BLaER1 treated with 17β-estradiol and CSF1 and Interleukin-3, amounts not matched to agents 10 nM and 100 nM (cell line): Measurements from ENCODE around the gene SUSD6.

ENCODE experiments used
- H3K27ac ChIP-seq, 11 experiments: shearing (Covaris generic); formaldehyde crosslinking; 2 replicates each; pipeline ENCODE4 v1.8.1; 2022
- H3K27me3 ChIP-seq, 11 experiments: shearing (Covaris generic); formaldehyde crosslinking; 2 replicates each; pipeline ENCODE4 v1.8.1; 2022
- H3K36me3 ChIP-seq, 11 experiments: shearing (Covaris generic); formaldehyde crosslinking; 2 replicates each; pipeline ENCODE4 v1.8.1; 2022
- H3K4me1 ChIP-seq, 10 experiments: shearing (Covaris generic); formaldehyde crosslinking; 2 replicates each; pipeline ENCODE4 v1.8.1; 2022
- H3K4me2 ChIP-seq, 11 experiments: shearing (Covaris generic); formaldehyde crosslinking; 2 replicates each; pipeline ENCODE4 v1.8.1; 2022
- H3K4me3 ChIP-seq, 10 experiments: shearing (Covaris generic); formaldehyde crosslinking; 2 replicates each; pipeline ENCODE4 v1.8.1; 2022
- H3K9ac ChIP-seq, 11 experiments: shearing (Covaris generic); formaldehyde crosslinking; 2 replicates each; pipeline ENCODE4 v1.8.1; 2022
- H3K9me3 ChIP-seq, 11 experiments: shearing (Covaris generic); formaldehyde crosslinking; replicated peaks in 1 of 11; 2 replicates each; pipeline ENCODE4 v1.8.1; 2022
- H4K20me1 ChIP-seq, 11 experiments: shearing (Covaris generic); formaldehyde crosslinking; 2 replicates each; pipeline ENCODE4 v1.8.1; 2022
- Cebpa-rat ChIP-seq, 11 experiments: shearing (Covaris generic); IDR thresholded peaks; 2 replicates each; pipeline ENCODE4 v1.8.1; 2022

SUSD6 gene

GRCh38 chr14:69741055-69741454 is 129.7 kb downstream of the SUSD6 start:
- Histone ChIP-seq H3K4me2 (no peak overlapping the region), H3K4me3 (no peak overlapping the region), H3K27ac (no peak overlapping the region), H3K9ac (no peak overlapping the region), H3K9me3 (peaks cover 28 to 39% (median 33%) of the 10 kb centered on the region in 11 experiments), H3K27me3 (no peaks in the 10 kb centered on the region), H3K4me1 (peaks cover 0 to 1% (median 0%) of the 10 kb centered on the region in 10 experiments; a peak in 4 of 20 replicates), H4K20me1 (no peaks in the 10 kb centered on the region), H3K36me3 (no peaks in the 10 kb centered on the region)
- TF ChIP-seq Cebpa-rat (IDR thresholded peaks at IDR 0.05): no peak

- Histone ChIP-seq H3K4me3 (no peak overlapping the region), H3K9me3 (peaks cover under 1 to 20% (median 2%) of the 10 kb centered on the region in 11 experiments; a peak in 14 of 22 replicates), H3K36me3 (no peaks in the 10 kb centered on the region), H4K20me1 (no peaks in the 10 kb centered on the region), H3K27ac (no peak overlapping the region), H3K4me1 (peaks cover 6 to 29% (median 18%) of the 10 kb centered on the region in 10 experiments; a peak in 19 of 20 replicates), H3K27me3 (no peaks in the 10 kb centered on the region), H3K4me2 (no peak overlapping the region), H3K9ac (no peak overlapping the region)
- TF ChIP-seq Cebpa-rat (IDR thresholded peaks at IDR 0.05): no peak
Measured at GRCh38 chr14:69749956-69750355, 138.6 kb downstream of the SUSD6 start.

GRCh38 chr14:69750495-69750894 is 139.1 kb downstream of the SUSD6 start:
- Histone ChIP-seq H3K4me1 (peaks cover 6 to 34% (median 19%) of the 10 kb centered on the region in 10 experiments; a peak in 19 of 20 replicates), H3K9me3 (peaks cover 0 to 18% (median 0%) of the 10 kb centered on the region in 11 experiments; a peak in 3 of 22 replicates), H3K36me3 (no peaks in the 10 kb centered on the region), H3K4me3 (no peak overlapping the region), H3K4me2 (no peak overlapping the region), H4K20me1 (no peaks in the 10 kb centered on the region), H3K27me3 (no peaks in the 10 kb centered on the region), H3K27ac (no peak overlapping the region), H3K9ac (no peak overlapping the region)
- no peak for TF ChIP-seq Cebpa-rat (IDR thresholded peaks at IDR 0.05)

- no peak overlapping the region for H3K9ac ChIP-seq
- H3K9me3 ChIP-seq: peaks cover 0 to 18% (median 0%) of the 10 kb centered on the region in 11 experiments; a peak in 3 of 22 replicates
- H3K4me3 ChIP-seq: no peak overlapping the region
- H3K36me3 ChIP-seq: no peaks in the 10 kb centered on the region
- TF ChIP-seq Cebpa-rat (IDR thresholded peaks at IDR 0.05): no peak
- H3K4me1 ChIP-seq: peaks cover 0 to 35% (median 13%) of the 10 kb centered on the region in 10 experiments; a peak in 18 of 20 replicates
- peak overlapping the region in 1 of 11 experiments; percentile 56; a peak in 2 of 22 replicates for H3K4me2 ChIP-seq
- no peaks in the 10 kb centered on the region for H4K20me1 ChIP-seq
- 0 out of 22 replicates have a peak overlapping the region, but pooled peaks of 1 of the 11 experiments have one; percentile 49 for H3K27ac ChIP-seq
- no peaks in the 10 kb centered on the region for H3K27me3 ChIP-seq
Measured at GRCh38 chr14:69752773-69753172, 141.4 kb downstream of the SUSD6 start.

GRCh38 chr14:69753860-69754259 is 142.5 kb downstream of the SUSD6 start:
- H4K20me1 ChIP-seq: no peaks in the 10 kb centered on the region
- H3K27ac ChIP-seq: peak overlapping the region in 2 of 11 experiments; percentile 34 to 49; a peak in 3 of 22 replicates
- peak overlapping the region in 9 of 11 experiments; percentile 1 to 64 (median 31); a peak in 13 of 22 replicates for H3K4me2 ChIP-seq
- H3K4me1 ChIP-seq: peaks cover 0 to 41% (median 13%) of the 10 kb centered on the region in 10 experiments; a peak in 18 of 20 replicates
- no peaks in the 10 kb centered on the region for H3K36me3 ChIP-seq
- H3K4me3 ChIP-seq: no peak overlapping the region
- no peak overlapping the region for H3K9ac ChIP-seq
- no peak for TF ChIP-seq Cebpa-rat (IDR thresholded peaks at IDR 0.05)
- H3K27me3 ChIP-seq: no peaks in the 10 kb centered on the region
- peaks cover 0 to 18% (median 0%) of the 10 kb centered on the region in 11 experiments; a peak in 3 of 22 replicates for H3K9me3 ChIP-seq

- no peak overlapping the region for H3K4me3 ChIP-seq
- no peaks in the 10 kb centered on the region for H3K27me3 ChIP-seq
- peaks cover 0 to 23% (median 0%) of the 10 kb centered on the region in 11 experiments; a peak in 3 of 22 replicates for H3K9me3 ChIP-seq
- H3K36me3 ChIP-seq: no peaks in the 10 kb centered on the region
- peaks cover 0 to 41% (median 13%) of the 10 kb centered on the region in 10 experiments; a peak in 18 of 20 replicates for H3K4me1 ChIP-seq
- H3K4me2 ChIP-seq: peak overlapping the region in 3 of 11 experiments; percentile 20 to 32 (median 31); a peak in 3 of 22 replicates
- no peak for TF ChIP-seq Cebpa-rat (IDR thresholded peaks at IDR 0.05)
- H3K9ac ChIP-seq: no peak overlapping the region; a peak in 1 of 22 replicates
- no peaks in the 10 kb centered on the region for H4K20me1 ChIP-seq
- no peak overlapping the region; a peak in 1 of 22 replicates for H3K27ac ChIP-seq
Measured at GRCh38 chr14:69754487-69754886, 143.1 kb downstream of the SUSD6 start.

GRCh38 chr14:69755296-69755695 is 143.9 kb downstream of the SUSD6 start:
- Histone ChIP-seq H4K20me1 (no peaks in the 10 kb centered on the region), H3K27ac (no peak overlapping the region), H3K4me1 (peaks cover 0 to 46% (median 17%) of the 10 kb centered on the region in 10 experiments; a peak in 18 of 20 replicates), H3K4me2 (peak overlapping the region in 3 of 11 experiments; percentile 16 to 42 (median 36); a peak in 5 of 22 replicates), H3K4me3 (no peak overlapping the region), H3K36me3 (no peaks in the 10 kb centered on the region), H3K9me3 (peaks cover 0 to 24% (median 0%) of the 10 kb centered on the region in 11 experiments; a peak in 3 of 22 replicates), H3K27me3 (no peaks in the 10 kb centered on the region), H3K9ac (no peak overlapping the region)
- TF ChIP-seq Cebpa-rat (IDR thresholded peaks at IDR 0.05): no peak

- H3K27ac ChIP-seq: no peak overlapping the region
- H3K36me3 ChIP-seq: no peaks in the 10 kb centered on the region
Measured at GRCh38 chr14:69755784-69756183, 144.4 kb downstream of the SUSD6 start.

GRCh38 chr14:69756298-69756697 is 144.9 kb downstream of the SUSD6 start:
- Histone ChIP-seq H3K27ac (no peak overlapping the region), H4K20me1 (no peaks in the 10 kb centered on the region), H3K4me1 (peaks cover 0 to 55% (median 27%) of the 10 kb centered on the region in 10 experiments; a peak in 18 of 20 replicates), H3K9ac (no peak overlapping the region), H3K9me3 (peaks cover 0 to 24% (median 0%) of the 10 kb centered on the region in 11 experiments; a peak in 3 of 22 replicates), H3K4me3 (no peak overlapping the region), H3K27me3 (no peaks in the 10 kb centered on the region), H3K36me3 (no peaks in the 10 kb centered on the region), H3K4me2 (no peak overlapping the region)
- no peak for TF ChIP-seq Cebpa-rat (IDR thresholded peaks at IDR 0.05)

More at GRCh38 chr14:69755784-69756183, 144.4 kb downstream of the SUSD6 start:
- Histone ChIP-seq H4K20me1 (no peaks in the 10 kb centered on the region), H3K9me3 (peaks cover 0 to 24% (median 0%) of the 10 kb centered on the region in 11 experiments; a peak in 3 of 22 replicates), H3K4me2 (peak overlapping the region in 3 of 11 experiments; percentile 16 to 42 (median 36); a peak in 4 of 22 replicates), H3K9ac (no peak overlapping the region), H3K4me1 (peaks cover 0 to 51% (median 22%) of the 10 kb centered on the region in 10 experiments; a peak in 18 of 20 replicates), H3K4me3 (no peak overlapping the region), H3K27me3 (no peaks in the 10 kb centered on the region)
- TF ChIP-seq Cebpa-rat (IDR thresholded peaks at IDR 0.05): no peak
